ENCODE measurements around the gene CISD2.
"Not testable (repeated sequence)": the region's sequence is repeated elsewhere in the genome, so short reads cannot be mapped to it uniquely, and the experiment has no call there.

The CISD2 gene, protein sequence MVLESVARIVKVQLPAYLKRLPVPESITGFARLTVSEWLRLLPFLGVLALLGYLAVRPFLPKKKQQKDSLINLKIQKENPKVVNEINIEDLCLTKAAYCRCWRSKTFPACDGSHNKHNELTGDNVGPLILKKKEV

DNA sequence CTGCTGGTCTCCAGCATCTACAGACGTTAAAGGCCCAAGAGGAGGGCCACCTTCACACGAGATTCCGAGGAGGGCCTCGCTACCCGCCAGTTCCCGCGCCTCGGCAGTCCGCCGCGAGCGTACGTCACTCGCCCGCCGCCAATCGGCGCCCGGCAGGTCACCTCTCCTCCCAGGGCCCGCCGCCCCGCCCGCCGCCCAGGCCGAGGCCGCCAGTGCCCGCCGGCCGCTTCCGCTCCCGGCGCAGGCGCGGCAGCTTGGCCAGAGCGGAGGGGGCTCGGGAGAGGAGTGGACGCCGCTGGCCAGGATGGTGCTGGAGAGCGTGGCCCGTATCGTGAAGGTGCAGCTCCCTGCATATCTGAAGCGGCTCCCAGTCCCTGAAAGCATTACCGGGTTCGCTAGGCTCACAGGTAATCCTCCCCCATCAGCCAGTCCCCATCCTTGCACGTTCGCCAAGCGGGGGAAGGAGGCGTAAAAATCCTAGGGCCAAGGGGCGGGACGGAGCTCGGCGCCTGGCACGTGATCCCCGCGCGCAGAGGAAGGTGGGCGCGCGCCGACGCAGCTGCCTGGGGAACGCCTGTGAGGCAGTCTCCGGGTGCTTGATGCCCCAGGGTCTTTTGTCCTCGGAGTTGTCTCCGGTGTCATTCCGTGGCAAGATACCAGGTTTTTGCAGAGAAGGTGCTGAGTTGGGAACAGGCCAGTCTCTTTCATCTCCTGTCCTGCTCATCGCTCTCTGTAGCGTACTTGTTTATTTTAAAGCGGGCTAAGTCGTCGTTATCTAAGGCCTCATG lies at the start of gene CISD2:
Gene CISD2, plus strand, starts transcription at position 212 of the 788 bp plus-strand sequence. Its CDS starts 93 bp downstream, at position 305.
- DNase-seq: peak; percentile 84

DNA sequence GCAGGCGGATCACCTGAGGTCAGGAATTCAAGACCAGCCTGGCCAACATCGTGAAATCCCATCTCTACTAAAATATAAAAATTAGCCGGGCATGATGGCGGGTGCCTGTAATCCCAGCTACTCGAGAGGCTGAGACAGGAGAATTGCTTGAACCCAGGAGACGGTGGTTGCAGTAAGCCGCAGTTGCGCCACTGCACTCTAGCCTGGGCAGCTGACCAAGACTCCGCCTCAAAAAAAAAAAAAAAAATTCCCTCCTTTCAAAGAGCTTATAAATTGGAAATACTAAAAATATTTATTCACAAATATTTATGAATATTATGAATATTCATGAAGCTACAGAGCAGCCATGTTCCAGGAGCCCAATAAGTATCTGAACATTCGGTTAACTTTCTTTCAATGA lies 49.7 kb upstream of the CISD2 start:
- not testable (repeated sequence) for DNase-seq

DNA sequence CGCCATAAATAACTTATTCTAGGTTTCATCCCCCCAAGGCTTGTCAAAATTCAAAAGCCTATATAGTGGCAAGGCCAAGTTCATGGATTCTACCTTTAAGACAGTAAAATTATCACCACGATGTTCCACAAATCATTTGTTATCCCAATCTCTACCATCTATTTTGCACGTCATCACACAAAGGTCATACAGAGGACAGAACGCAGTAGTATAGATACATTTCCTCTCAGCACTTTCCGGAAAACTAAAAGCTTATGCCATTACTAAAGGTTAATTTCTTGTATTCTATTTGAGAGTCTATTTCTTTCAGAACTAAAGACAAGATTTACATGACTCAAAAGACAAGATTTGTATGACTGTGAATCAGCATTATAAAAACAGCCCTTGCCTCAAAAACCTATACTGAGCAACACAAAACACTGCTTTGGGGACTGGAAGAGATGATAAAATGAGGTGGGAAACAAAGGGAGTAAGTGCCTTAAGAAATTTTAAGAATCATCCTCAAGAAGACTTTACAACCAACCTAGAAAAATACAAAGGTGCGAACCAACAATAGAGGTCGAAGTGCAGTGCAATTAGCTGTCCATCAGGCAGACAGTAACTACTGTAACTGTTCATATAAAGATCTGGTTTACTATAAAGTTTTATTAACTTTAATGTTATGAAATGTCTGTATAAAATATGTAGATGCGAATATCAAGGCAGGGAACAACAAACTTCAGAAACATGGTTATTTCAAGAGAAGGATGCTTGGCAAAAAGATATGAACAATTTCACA lies 49.0 kb upstream of the CISD2 start:
- DNase-seq: no peak

DNA sequence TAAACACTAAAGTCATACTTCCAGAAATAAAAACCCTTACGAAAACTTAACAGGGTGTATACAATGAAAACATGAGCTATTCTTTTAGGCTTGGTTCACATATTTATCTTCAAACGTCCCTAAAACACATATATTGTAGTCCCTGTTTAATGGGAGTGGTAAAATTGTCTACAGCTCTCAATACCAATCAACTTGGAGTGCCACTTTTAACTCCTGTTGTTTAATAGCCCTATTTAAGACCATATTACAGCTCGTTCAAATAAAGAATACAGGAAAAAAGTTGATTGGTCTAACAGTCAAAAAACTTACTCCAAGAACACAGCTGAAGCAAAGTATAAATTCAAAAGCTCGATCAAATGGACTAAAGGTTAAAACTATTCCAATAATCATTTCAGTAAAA lies 45.3 kb upstream of the CISD2 start:
- no peak for DNase-seq

DNA sequence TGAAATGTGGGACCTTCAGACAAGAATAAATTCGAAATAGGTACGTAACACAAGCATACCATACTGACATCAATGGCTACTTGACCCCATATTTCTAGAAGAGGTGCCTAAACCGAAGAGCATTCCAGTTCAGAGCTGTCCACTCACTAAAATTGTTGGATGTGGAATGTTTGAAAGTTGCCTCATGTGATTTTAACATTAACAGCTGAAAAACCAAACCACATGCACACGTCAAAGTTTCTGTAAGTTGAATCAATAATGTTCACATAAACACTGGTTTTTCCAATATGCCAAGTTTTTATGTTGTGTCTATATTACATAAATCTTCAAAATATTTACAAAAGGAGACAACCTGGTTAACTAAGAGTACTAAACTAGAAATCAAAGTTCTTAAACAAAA lies 44.9 kb upstream of the CISD2 start:
- DNase-seq: no peak

DNA sequence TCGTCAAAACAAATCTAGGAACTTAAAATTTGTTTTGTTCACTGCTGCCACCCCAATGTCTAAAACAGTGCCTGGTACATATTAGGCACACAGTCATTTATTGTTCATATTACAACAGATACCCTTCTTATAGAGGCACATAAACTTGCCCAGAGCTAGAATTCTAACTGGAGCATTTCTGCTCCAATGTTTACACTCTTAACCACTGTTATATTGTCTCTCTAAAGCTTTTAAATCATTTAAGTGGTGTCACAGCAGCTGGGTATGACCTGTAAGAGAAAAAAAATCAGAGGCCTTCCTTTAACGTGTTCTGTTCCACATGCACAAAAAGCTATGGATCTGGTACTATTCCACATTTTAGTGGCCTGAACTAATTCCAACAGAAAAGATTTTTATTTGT lies 44.4 kb upstream of the CISD2 start:
- no peak for DNase-seq

DNA sequence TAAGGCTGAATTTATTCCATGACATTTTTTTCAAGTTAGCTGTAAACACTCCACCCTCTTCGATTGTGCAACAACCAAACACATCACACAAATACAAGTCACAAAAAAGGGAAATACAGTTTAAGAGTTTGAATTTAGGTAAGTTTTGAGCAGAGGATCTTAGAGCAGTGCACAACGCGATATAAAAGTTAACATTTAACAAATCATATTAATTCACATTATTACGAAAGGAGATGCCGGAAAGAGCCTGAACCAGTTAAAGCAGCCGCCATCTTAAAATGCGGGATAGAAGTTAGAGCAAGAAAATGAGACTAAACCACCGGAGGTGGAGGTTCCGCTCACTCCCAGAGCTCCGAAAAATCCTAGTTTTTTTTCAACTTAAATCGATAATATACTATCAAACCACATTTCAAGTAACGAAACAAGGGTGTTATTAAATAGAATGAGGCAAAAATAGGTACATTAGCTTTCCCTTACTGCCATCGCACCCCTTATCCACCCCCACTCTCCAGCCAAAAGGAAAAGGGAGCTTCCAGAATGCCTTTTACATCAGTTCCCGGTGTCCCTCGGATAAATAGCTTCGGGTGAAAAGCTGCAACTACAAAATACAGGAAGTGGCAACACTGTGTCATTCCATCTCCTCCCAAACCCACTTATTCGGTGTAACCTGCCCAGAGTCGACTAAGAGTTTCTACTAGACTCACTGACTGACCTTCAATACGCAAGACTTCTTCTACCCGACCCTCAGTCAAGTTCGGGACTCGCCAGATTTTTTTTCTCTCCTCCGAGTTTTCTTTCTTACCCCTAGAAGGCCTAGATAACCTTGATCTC lies 43.3 kb upstream of the CISD2 start:
- DNase-seq: peak; percentile 27

DNA sequence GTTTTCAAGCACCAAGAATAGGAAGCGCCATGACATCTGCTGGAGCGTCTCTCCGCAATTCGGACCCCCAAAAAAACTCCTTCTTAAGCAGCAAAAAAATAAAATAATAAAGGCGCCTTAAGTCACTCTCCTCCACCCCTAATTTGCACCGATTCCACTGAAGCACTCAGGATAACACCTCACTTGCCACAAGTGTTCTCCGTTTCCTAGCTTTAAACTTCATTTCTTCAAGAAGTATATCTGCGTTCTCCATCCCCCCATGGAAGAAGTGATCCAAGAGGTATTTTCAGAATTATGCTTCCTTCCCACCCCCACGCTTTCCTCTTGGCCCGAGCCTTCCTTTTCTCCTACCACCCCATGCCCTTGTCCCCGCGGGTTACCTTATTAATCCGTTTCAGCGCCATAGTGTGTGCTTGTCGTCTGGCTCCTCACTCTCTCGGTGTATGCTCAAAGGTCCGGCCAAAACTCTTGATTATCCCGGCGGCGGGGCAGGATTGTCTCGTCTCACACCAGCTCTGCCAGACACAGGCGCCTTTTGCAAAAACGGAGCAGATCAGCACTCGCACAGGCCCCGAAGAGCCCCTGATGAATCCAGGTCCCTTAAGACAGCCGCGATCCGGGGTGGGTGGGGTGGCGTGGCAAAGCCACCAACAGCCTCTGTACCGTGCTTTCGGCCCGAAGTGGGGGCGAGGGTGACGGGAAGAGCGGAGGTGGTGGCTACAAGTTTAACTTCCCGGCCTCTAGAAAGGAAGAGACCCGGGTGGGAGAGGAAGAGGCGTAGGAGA lies 42.5 kb upstream of the CISD2 start:
- DNase-seq: no peak

DNA sequence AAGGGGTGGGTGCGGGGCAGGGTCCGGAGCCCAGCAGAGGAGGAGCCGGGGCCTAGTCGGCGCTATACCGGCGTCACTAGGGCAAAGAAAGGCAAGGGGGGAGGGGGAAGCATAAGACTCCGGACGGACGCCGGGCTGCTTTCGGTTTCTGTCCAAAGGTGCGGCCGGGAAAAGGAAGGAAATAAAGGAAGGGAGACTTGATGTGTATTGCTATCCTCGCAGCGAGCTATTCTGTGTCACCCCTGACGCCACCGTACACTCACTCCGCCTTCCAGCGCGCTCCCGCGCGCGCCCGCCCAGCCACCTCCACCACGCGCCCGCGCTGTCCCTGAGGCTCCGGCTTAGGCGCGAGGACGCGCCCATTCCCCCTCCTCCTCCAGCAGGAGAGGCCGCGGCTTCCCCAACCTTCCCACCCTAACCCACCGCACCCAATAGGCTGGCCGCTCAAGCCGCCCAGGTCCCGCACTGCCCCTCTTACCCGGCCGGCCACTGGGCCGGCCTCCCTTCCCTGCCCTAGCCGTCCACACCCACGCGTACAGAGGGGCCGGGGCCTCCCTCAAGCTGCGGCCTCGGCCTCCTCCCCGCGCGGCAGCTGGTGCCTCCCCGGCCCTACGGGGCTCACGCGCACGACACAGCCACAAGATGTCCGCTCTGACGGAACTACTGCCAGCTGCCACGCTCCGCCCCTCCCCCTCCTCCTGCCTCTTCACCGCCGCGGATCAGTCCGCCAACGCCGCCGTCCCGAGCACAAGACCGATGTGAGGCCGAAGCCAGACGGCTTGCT lies 41.7 kb upstream of the CISD2 start, which contains the start of gene UBE2D3:
Gene UBE2D3, minus strand, starts transcription at position 662 of the 784 bp plus-strand sequence. CDS start 1,043 bp downstream, outside the sequence.
- DNase-seq: peak; percentile 91

DNA sequence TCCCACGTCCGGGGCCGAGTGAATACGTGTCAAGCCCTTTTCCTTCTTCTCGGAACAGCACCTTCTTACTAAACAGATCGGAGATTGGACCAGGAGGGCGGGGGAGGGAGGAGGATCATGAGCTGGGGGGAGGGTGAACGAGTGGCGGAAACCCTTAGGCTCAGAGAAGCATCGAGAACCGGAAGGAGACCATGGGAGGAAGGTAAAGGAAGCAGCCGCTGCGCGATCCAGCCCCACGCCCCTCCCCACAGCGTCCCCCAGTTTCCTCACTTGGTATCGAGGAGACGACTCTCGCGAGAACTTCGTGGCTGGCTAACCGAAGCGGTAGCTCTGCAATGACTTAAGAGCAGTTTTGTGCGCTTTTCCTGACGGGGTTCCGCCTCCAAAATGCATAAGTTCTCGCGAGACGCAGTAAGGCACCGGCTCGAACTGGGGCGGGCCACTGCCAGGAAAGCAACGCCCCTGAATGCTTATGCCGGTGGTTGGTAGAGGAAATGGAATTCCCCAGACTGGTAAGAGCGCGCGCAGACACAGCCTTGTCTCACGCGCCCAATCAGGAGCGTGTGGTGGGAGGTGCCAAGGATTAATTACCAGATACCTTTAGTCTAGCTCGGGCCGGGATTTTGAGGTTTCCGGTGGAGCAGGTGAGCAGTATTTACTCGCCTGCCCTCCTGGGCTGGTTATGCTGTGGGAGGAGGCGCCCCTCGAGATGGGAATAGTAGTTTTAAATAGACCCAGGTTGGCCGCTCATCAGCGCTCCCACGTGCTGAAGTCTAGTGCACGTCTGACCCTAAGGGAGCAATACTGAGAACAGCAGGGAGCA lies 40.9 kb upstream of the CISD2 start:
- peak; percentile 100 for DNase-seq

DNA sequence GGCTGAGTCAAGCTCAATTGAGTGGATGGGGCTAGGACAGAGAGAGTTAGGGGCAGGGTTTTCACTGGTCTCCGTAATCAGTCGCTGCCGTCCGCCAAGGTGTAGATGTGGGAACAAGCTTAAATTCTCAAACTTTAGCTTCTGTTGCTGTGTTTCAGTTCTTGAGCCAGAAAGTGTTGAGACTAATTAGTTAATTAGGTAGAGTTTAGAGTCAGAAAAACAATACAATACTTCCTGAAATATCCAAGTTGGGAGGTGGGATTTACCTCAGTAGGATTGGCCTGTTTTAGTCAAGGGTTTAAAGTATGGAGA lies 40.3 kb upstream of the CISD2 start:
- DNase-seq: no peak

DNA sequence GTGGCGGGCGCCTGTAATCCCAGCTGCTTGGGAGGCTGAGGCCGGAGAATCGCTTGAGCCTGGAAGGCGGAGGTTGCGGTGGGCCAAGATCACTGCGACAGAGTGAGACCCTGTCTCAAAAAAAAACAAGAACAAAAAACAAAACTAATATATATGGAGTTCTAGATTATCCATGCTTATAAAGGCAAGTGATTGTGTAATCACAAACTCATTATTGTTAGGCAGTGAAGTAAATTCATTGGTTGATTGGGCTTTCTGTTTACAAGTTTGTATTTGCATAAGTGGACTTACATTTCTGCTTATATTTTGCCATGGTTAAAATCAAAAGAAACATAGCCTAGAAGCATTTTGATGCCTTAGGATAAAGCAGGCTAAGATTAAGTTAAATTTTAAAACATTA lies 39.0 kb upstream of the CISD2 start:
- no peak for DNase-seq

DNA sequence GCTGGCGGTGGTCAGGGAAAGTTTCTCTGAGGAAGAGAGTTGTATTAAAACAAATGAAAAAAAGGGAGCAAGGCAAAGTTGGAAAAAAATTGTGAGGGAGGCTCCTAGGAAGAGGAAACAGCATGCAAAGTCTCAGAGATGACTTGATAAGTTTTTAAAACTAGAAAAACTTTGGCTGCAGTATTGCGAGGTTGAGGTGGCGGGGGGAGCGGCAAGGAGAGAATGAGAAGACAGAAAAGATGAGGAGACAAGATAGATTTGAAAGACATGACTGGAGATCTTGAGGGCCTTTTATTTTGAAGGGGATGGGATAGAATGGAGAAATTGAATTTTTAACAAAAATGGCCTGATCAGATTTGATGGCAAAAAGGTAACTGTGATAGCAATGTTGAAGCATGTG lies 36.7 kb upstream of the CISD2 start:
- DNase-seq: no peak

DNA sequence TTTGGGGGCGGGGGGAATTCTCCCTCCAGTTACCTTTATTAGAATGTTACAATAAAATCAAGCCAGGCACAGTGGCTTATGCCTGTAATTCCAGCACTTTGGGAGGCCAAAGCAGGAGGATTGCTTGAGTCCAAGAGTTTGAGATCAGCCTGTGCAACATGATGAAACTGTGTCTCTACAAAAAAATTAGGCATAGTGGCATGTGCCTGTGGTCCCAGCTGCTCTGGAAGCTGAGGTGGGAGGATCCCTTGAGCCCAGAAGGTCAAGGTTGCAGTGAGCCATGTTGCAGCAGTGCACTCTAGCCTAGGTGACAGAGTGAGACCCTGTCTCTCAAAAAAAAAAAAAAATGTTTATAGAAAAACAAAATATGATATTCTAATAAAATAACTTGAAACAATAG lies 36.1 kb upstream of the CISD2 start:
- DNase-seq: no peak

DNA sequence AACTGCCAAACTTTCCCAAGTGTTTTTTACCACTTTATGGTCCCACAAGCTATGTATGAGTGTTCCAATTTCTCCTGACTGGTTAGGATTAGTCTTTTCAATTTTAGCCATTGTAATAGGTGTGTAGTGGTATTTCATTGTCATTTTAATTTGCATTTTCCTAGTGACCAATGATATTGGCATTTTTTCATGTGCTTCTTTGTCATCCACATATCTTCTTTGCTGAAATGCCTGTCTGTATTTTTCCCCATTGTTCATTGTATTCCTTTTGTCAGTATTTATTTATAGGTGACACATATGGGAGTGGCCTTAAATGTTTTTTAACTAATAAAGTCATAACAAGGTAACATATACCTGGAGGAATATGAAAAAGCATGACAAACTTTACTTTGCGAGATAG lies 32.2 kb upstream of the CISD2 start:
- no peak for DNase-seq

DNA sequence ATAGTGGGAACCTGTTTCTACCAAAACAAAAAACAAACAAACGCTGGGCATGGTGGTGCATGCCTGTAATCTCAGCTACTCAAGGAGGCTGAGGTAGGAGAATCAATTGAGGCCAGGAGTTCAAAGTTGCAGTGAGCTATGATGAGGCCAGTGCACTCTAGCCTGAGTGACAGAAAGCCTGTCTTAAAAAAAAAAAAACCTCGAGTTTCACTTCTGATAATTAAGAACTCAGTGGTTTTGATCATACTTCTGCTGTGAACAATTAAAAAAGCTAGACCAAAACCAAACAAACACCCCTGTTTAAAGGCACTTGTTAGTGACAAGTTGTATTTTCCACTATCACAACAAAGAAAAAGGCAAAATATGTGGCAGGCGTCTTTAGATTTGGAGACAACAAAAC lies 26.4 kb upstream of the CISD2 start:
- DNase-seq: no peak

DNA sequence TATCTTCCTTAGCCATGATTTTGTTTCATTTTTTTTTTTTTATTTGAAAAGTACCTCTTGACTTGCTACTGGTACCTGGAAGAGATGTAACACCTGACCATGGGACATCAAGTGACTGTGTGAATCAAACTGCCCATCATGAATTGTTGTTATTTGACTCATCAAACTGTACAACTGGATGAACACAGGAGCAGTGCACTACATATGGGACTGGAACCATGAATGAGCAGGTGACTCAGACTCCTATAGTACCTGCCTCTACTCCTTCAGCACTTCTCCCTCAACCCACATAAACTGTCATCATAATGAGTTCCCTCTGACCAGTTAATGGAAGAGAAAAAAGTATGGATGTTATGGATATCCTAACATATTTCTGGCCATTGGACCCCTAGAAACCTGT lies 25.5 kb upstream of the CISD2 start:
- no peak for DNase-seq

DNA sequence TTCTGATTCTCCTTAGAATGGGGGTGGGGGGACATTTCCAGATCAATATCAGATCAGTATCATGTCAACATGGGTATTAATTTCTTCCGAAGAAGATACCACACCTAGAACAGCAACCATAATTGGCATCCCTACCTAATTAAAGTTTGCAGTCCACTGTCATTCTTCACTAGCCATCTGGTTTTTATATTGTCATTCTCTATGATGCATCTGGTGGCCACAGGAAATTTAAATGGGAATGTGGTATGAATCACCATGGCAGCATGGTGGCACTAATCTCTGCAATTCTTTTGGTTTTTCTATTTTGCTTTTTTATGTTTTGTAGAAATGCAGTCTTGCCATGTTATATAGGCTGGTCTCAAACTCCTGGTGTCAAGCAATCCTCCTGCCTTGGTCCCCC lies 24.9 kb upstream of the CISD2 start:
- DNase-seq: no peak

DNA sequence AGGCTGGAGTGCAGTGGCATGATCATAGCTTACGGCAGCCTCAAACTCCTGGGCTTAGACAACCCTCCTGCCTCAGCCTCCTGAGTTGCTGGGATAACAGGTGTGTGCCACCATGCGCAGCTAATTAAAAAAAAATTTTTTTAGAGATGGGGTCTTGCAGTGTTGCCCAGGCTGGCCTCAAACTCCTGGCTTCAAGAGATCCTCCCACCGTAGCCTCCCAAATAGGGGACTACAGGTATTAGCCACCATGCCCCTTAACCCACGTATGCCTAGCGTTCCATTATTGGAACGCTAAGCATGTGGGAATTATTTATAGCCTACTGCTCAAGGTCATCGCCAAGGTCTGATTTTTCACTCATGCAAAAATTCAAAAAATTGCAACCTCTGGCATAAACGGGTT lies 21.1 kb upstream of the CISD2 start:
- DNase-seq: no peak

DNA sequence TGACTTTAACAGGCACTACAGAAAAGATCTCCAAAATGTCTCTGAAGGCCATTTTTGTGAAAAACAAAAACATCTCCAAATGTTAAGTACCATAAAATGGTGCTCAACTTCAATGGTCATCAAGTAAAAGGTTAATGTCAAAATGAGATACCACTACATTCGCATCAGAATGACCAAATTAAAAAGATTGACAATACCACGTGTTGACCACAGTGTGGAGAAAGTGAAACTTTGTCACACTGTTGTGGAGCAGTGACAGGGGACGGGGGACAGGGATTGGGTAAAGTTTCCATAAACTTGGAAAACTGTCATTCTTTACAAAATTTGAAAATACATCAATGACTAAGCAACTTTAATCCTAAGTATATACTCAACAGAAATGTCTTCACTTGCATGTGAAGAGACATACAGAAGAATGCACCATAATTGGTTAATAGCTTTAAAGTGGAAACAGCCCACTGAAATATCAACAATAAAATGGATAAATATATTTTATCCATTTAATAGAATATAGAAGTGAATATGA lies 19.1 kb upstream of the CISD2 start:
- no peak for DNase-seq
